Gastrocnemius medialis (tissue), 4 donors: ENCODE results near the gene LAMA1. TPM values are rescaled to one million over a fixed set of nuclear protein-coding genes. Genes with fewer than 3 reads are reported as not detected.

Experiments
- ATAC-seq, 2 donors: fragments of 150-250 bp; one replicate each; pipeline ENCODE4 v1.9.1; 2016
- DNase-seq, 2 donors: peaks; one replicate each; pipeline ENCODE4 v3.0.0-alpha.2; 2019
- H3K27ac ChIP-seq, 4 donors: fragments of 200-600 bp; sonication (generic); 1 replicate in 1 of 4; 2 replicates in 3 of 4; pipeline ENCODE4 v1.5.1; 2016 to 2018; ENCODE audit warnings: mild to moderate bottlenecking in 2 of 4, moderate library complexity in 1 of 4
- H3K27me3 ChIP-seq, 3 donors: fragments of 200-600 bp; sonication (generic) in 2 of 3; 1 replicate in 1 of 3; 2 replicates in 2 of 3; pipeline versions ENCODE4 v1.5.1 to v1.6.0; 2016 to 2019; ENCODE audit warnings: mild to moderate bottlenecking in 1 of 3, moderate library complexity in 1 of 3
- H3K36me3 ChIP-seq, 2 donors: fragments of 200-600 bp; sonication (generic) in 1 of 2; one replicate each; pipeline ENCODE4 v1.5.1; 2017 to 2018
- H3K4me1 ChIP-seq, 2 donors: fragments of 200-600 bp; sonication (generic) in 1 of 2; one replicate each; pipeline ENCODE4 v1.5.1; 2016 to 2017; ENCODE audit warnings: mild to moderate bottlenecking in 2 of 2
- H3K4me3 ChIP-seq, 4 donors: fragments of 200-600 bp; sonication (generic) in 3 of 4; 1 replicate in 1 of 4; 2 replicates in 3 of 4; pipeline ENCODE4 v1.5.1; 2016 to 2019; ENCODE audit warnings: mild to moderate bottlenecking in 2 of 4
- H3K9me3 ChIP-seq, 3 donors: fragments of 200-600 bp; sonication (generic) in 2 of 3; 1 replicate in 1 of 3; 2 replicates in 2 of 3; pipeline ENCODE4 v1.5.1; 2016 to 2019
- POLR2A ChIP-seq, 2 donors: fragments of 450-650 bp; IDR thresholded peaks; one replicate each; pipeline ENCODE4 v1.6.1; 2017; ENCODE audit warnings: antibody characterized with exemption in 2 of 2, mild to moderate bottlenecking in 2 of 2, moderate library complexity in 2 of 2
- in situ Hi-C, 4 donors: fragments of 200-750 bp; cut with MboI; loops; one replicate each; pipeline versions ENCODE4 v1.15.0 to v1.8.0; 2017; ENCODE audit warnings: low sequenced_read_pairs in 4 of 4
- intact Hi-C: fragments of 100-400 bp; cut with DNase I; formaldehyde crosslinking; loops from one replicate; pipeline ENCODE4 v1.15.1; 2023; ENCODE audit warnings: low total_unique reads
- total RNA-seq, 4 donors: library from RNA; depleted of rRNA; stranded (reverse); fragments of >200 nt; gene quantifications; one replicate each; pipeline versions ENCODE4 v1.1.0 to v1.2.3, GENCODE V29; 2016
- TF ChIP-seq, protein P1 (sequence below), 5 experiments: fragments of 450-650 bp in 3 of 5; fragments of 200-600 bp in 2 of 5; sonication (generic) in 2 of 5; IDR thresholded peaks in 4 of 5; conservative IDR thresholded peaks in 1 of 5; 1 replicate in 4 of 5; 2 replicates in 1 of 5; pipeline ENCODE4 v1.5.1; 2016 to 2019; ENCODE audit warnings: antibody characterized with exemption in 5 of 5, mild to moderate bottlenecking in 3 of 5, moderate library complexity in 3 of 5

The LAMA1 gene
- total RNA-seq, 4 donors from 2014 or later, result 0.05 to 0.44 (median 0.09) TPM

DNA sequence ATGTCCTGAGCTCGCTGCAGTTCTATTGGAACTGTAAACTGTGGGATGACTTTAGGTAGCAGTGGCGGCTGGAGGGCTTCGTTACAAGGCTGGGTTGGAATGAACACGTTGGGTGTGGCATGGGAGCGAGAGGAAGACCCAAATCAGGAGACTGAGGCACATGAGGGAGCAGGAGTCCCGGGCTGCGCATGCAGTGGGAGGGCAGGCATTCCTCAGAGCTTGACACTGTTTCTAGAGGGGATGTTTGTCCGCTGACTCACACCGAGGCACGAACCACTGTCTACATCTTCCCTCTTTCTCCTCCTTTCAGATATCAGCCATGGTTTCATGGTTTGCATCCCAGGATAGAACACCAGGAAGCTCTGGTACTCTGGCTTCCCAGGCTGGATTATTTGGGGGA lies 40.6 kb upstream of the LAMA1 start:
- DNase-seq, result no peak
- Histone ChIP-seq H3K36me3 (no peaks in the 10 kb centered on the region), H3K27me3 (no peaks in the 10 kb centered on the region), H3K27ac (no peak overlapping the region), H3K4me3 (no peak overlapping the region), H3K9me3 (no peaks in the 10 kb centered on the region), H3K4me1 (no peaks in the 10 kb centered on the region)
- no peak for TF ChIP-seq POLR2A (IDR thresholded peaks at IDR 0.05)
- TF ChIP-seq, protein P1, sequence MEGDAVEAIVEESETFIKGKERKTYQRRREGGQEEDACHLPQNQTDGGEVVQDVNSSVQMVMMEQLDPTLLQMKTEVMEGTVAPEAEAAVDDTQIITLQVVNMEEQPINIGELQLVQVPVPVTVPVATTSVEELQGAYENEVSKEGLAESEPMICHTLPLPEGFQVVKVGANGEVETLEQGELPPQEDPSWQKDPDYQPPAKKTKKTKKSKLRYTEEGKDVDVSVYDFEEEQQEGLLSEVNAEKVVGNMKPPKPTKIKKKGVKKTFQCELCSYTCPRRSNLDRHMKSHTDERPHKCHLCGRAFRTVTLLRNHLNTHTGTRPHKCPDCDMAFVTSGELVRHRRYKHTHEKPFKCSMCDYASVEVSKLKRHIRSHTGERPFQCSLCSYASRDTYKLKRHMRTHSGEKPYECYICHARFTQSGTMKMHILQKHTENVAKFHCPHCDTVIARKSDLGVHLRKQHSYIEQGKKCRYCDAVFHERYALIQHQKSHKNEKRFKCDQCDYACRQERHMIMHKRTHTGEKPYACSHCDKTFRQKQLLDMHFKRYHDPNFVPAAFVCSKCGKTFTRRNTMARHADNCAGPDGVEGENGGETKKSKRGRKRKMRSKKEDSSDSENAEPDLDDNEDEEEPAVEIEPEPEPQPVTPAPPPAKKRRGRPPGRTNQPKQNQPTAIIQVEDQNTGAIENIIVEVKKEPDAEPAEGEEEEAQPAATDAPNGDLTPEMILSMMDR (IDR thresholded peaks at IDR 0.05 in 4 of 5, conservative IDR thresholded peaks at IDR 0.05 in 1 of 5), result no peak
- in situ Hi-C loops (no loop called here), intact Hi-C loops (no loop called here)
- no peak for ATAC-seq

DNA sequence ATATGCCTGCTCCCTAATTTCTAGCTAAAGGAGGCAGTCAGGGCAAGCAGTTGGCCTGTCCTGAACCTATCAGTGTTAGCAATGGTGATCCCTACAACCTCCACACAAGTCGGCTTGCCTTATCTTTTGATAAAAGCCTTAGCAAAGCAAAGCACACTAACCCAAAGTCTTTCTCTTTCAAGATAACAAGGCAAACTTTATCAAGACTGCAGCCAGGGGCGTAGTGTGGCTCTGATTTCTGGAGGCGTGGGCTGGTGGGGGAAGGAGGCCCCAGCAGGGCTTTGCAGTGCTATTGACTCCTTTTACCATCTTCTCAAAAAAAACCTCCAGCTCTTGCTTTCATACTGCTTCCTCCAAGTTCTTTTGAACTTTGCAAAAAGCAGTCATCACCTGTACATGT lies 40.2 kb upstream of the LAMA1 start:
- no peaks in the 10 kb centered on the region for H3K36me3 ChIP-seq
- H3K27ac ChIP-seq, result no peak overlapping the region
- H3K9me3 ChIP-seq, result no peaks in the 10 kb centered on the region
- TF ChIP-seq POLR2A (IDR thresholded peaks at IDR 0.05), result no peak
- TF ChIP-seq, protein P1 (IDR thresholded peaks at IDR 0.05 in 4 of 5, conservative IDR thresholded peaks at IDR 0.05 in 1 of 5), result no peak
- H3K27me3 ChIP-seq, result no peaks in the 10 kb centered on the region
- in situ Hi-C loops (no loop called here), intact Hi-C loops (no loop called here)
- no peak for ATAC-seq
- H3K4me3 ChIP-seq, result no peak overlapping the region
- no peak for DNase-seq
- H3K4me1 ChIP-seq, result no peaks in the 10 kb centered on the region

DNA sequence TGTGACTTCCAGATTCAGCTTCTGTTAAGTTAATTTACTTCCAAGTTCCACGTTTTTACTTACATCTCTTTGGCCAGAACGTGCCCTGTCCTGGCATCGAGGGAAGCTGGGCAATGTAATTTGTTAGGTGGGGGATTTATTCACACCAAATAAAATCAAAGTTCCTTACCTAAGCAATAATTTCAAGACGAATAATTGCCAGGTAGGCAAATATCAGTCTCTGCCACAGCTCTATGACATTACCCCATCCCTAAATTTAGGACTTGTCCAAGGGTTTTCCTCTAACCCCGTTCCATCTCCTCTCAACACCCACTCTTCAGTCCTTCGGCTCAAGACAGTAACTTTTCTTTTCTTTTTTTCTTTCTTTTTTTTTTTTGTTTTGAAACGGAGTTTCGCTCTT lies 38.3 kb upstream of the LAMA1 start:
- Histone ChIP-seq H3K27me3 (no peaks in the 10 kb centered on the region), H3K27ac (no peak overlapping the region), H3K4me3 (no peak overlapping the region), H3K4me1 (no peaks in the 10 kb centered on the region), H3K9me3 (no peaks in the 10 kb centered on the region), H3K36me3 (no peaks in the 10 kb centered on the region)
- DNase-seq (no peak), ATAC-seq (no peak)
- in situ Hi-C loops, result no loop called here
- TF ChIP-seq, protein P1 (IDR thresholded peaks at IDR 0.05 in 4 of 5, conservative IDR thresholded peaks at IDR 0.05 in 1 of 5), result no peak
- TF ChIP-seq POLR2A (IDR thresholded peaks at IDR 0.05), result no peak
- intact Hi-C loops, result no loop called here

DNA sequence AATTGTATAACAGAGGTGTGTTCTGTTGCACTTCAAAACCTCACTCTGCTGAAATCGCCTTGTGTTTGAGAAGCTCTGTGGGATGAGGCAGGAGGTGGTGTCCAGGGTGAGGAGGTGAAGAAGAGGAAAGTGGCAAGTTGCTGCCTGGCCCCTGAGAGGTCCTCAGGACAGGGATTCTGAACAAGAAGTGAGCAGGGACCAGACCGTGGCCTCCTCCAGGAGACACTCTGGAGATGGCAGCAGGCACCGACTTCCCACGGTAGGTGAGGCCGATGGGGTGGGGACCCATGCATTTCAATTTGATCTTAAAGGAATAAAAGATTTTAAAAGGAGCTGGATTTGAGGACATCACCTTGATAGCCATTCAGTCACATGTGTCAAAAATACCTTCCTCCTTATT lies 37.5 kb upstream of the LAMA1 start:
- no peaks in the 10 kb centered on the region for H3K36me3 ChIP-seq
- intact Hi-C loops, result no loop called here
- in situ Hi-C loops, result no loop called here
- no peaks in the 10 kb centered on the region for H3K27me3 ChIP-seq
- no peak overlapping the region for H3K27ac ChIP-seq
- no peak for DNase-seq
- no peaks in the 10 kb centered on the region for H3K4me1 ChIP-seq
- H3K9me3 ChIP-seq, result no peaks in the 10 kb centered on the region
- TF ChIP-seq, protein P1 (IDR thresholded peaks at IDR 0.05 in 4 of 5, conservative IDR thresholded peaks at IDR 0.05 in 1 of 5), result no peak
- TF ChIP-seq POLR2A (IDR thresholded peaks at IDR 0.05), result no peak
- no peak overlapping the region for H3K4me3 ChIP-seq
- no peak for ATAC-seq

DNA sequence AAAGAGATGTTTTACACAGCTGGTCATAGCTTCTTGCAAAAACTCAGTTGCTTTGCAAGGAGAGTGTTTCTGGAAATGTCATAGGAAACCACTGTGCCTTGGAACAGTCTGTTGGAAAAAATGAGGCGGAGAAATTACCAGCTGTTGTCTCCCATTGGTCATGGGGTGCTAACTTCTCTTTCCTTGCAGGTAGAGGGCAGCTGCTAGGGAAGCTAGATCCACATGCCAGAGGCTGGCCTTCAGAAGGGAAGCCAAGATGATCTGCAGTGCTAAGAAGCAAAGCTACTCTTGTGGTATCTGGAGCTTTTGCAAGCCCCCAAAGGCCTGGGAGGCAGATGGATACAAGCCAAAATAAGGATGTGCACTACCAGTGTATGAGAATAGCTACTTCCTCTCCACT lies 34.8 kb upstream of the LAMA1 start:
- Histone ChIP-seq H3K27me3 (no peaks in the 10 kb centered on the region), H3K27ac (no peak overlapping the region), H3K36me3 (no peaks in the 10 kb centered on the region), H3K4me3 (no peak overlapping the region), H3K9me3 (no peaks in the 10 kb centered on the region), H3K4me1 (no peaks in the 10 kb centered on the region)
- intact Hi-C loops, result no loop called here
- no peak for DNase-seq
- in situ Hi-C loops, result no loop called here
- no peak for ATAC-seq
- no peak for TF ChIP-seq POLR2A (IDR thresholded peaks at IDR 0.05)
- TF ChIP-seq, protein P1 (IDR thresholded peaks at IDR 0.05 in 4 of 5, conservative IDR thresholded peaks at IDR 0.05 in 1 of 5), result no peak
